HCT116 (cell line): ENCODE data around the gene LCMT1.
"Not testable (repeated sequence)": the region's sequence is repeated elsewhere in the genome, so short reads cannot be mapped to it uniquely, and the experiment has no call there.

Experiments
- EZH2 ChIP-seq: fragments of 200-600 bp; sonication (generic); IDR thresholded peaks from 2 replicates; pipeline ENCODE4 v1.6.1; 2017; ENCODE audit warnings: antibody characterized with exemption, mixed run types
- MAX ChIP-seq: IDR thresholded peaks from 2 replicates; pipeline ENCODE4 v1.6.1; 2012
- POLR2AphosphoS5 ChIP-seq: IDR thresholded peaks from 2 replicates; pipeline ENCODE4 v1.6.1; 2011; ENCODE audit warnings: mild to moderate bottlenecking, low read depth, low read length, moderate library complexity
- RAD21 ChIP-seq: IDR thresholded peaks from 2 replicates; pipeline ENCODE4 v1.6.1; 2012; ENCODE audit warnings: low read depth, mild to moderate bottlenecking
- SP1 ChIP-seq: IDR thresholded peaks from 2 replicates; pipeline ENCODE4 v1.6.1; 2012; ENCODE audit warnings: low read depth
- TF ChIP-seq, protein P1 (sequence below), 3 experiments: fragments of 200-600 bp in 1 of 3; sonication (generic) in 1 of 3; IDR thresholded peaks in 2 of 3; conservative IDR thresholded peaks in 1 of 3; 2 replicates each; pipeline ENCODE4 v1.5.1; 2012 to 2017; ENCODE audit warnings: low read depth in 2 of 3, low read length in 2 of 3, antibody characterized with exemption in 1 of 3, borderline replicate concordance in 1 of 3, control low read depth in 1 of 3, mild to moderate bottlenecking in 1 of 3, mixed read lengths in 1 of 3, mixed run types in 1 of 3, moderate library complexity in 1 of 3; ENCODE audit not compliant: insufficient read depth in 1 of 3
- TF ChIP-seq, protein P2 (sequence below): IDR thresholded peaks from 2 replicates; pipeline ENCODE4 v1.6.1; 2011; ENCODE audit warnings: mild to moderate bottlenecking, low read length, moderate library complexity; ENCODE audit not compliant: insufficient replicate concordance; ENCODE audit errors: extremely low read depth

DNA sequence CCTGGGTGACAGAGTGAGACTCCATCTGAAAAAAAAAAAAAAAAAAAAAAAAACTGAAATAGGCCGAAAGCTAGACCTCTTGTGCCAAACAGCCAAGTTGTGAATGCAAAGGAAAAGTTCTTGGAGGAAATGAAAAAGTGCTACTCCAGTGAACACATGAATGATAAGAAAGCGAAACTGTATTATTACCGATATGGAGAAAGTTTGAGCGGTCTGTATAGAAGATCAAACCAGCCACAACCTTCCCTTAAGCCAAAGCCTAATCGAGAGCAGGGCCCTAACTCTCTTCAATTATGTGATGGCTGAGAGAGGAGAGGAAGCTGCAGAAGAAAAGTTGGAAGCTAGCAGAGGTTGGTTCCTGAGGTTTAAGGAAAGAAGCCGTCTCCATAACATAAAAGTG lies 69.7 kb downstream of the LCMT1 start:
- not testable (repeated sequence) for TF ChIP-seq RAD21, POLR2AphosphoS5, EZH2, SP1, MAX
- TF ChIP-seq, protein P1, sequence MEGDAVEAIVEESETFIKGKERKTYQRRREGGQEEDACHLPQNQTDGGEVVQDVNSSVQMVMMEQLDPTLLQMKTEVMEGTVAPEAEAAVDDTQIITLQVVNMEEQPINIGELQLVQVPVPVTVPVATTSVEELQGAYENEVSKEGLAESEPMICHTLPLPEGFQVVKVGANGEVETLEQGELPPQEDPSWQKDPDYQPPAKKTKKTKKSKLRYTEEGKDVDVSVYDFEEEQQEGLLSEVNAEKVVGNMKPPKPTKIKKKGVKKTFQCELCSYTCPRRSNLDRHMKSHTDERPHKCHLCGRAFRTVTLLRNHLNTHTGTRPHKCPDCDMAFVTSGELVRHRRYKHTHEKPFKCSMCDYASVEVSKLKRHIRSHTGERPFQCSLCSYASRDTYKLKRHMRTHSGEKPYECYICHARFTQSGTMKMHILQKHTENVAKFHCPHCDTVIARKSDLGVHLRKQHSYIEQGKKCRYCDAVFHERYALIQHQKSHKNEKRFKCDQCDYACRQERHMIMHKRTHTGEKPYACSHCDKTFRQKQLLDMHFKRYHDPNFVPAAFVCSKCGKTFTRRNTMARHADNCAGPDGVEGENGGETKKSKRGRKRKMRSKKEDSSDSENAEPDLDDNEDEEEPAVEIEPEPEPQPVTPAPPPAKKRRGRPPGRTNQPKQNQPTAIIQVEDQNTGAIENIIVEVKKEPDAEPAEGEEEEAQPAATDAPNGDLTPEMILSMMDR (IDR thresholded peaks at IDR 0.05 in 2 of 3, conservative IDR thresholded peaks at IDR 0.05 in 1 of 3; ENCODE audit: borderline replicate concordance in 1 of 3, insufficient read depth in 1 of 3, low read depth in 2 of 3, low read length in 2 of 3) = not testable (repeated sequence)
- TF ChIP-seq, protein P2, sequence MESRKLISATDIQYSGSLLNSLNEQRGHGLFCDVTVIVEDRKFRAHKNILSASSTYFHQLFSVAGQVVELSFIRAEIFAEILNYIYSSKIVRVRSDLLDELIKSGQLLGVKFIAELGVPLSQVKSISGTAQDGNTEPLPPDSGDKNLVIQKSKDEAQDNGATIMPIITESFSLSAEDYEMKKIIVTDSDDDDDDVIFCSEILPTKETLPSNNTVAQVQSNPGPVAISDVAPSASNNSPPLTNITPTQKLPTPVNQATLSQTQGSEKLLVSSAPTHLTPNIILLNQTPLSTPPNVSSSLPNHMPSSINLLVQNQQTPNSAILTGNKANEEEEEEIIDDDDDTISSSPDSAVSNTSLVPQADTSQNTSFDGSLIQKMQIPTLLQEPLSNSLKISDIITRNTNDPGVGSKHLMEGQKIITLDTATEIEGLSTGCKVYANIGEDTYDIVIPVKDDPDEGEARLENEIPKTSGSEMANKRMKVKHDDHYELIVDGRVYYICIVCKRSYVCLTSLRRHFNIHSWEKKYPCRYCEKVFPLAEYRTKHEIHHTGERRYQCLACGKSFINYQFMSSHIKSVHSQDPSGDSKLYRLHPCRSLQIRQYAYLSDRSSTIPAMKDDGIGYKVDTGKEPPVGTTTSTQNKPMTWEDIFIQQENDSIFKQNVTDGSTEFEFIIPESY = not testable (repeated sequence)
